IPS-20b (cell line): ENCODE data around the gene FOXD2.

Experiments
- H3K27ac ChIP-seq: one replicate; pipeline ENCODE4 v1.5.1; 2013; ENCODE audit warnings: low read length
- H3K27me3 ChIP-seq: 2 replicates; pipeline ENCODE4 v1.6.1; 2013; ENCODE audit warnings: mild to moderate bottlenecking, low read length, inconsistent platforms; ENCODE audit not compliant: insufficient read depth
- H3K36me3 ChIP-seq: 2 replicates; pipeline ENCODE4 v1.6.1; 2013; ENCODE audit warnings: low read depth, mild to moderate bottlenecking, inconsistent platforms, low read length, moderate library complexity; ENCODE audit not compliant: insufficient read depth
- H3K4me1 ChIP-seq: 2 replicates; pipeline ENCODE4 v1.6.1; 2013; ENCODE audit warnings: mild to moderate bottlenecking, control low read depth, inconsistent platforms, low read length, moderate library complexity; ENCODE audit not compliant: insufficient read depth
- H3K4me3 ChIP-seq: 2 replicates; pipeline ENCODE4 v1.5.1; 2013; ENCODE audit warnings: mild to moderate bottlenecking, low read length, inconsistent platforms
- H3K9ac ChIP-seq: 2 replicates; pipeline ENCODE4 v1.6.1; 2013; ENCODE audit warnings: low read depth, mild to moderate bottlenecking, inconsistent platforms, low read length, moderate library complexity
- H3K9me3 ChIP-seq: 2 replicates; pipeline ENCODE4 v1.6.1; 2013; ENCODE audit warnings: mild to moderate bottlenecking, low read depth, low read length, inconsistent platforms; ENCODE audit not compliant: insufficient read depth

The FOXD2 gene

GRCh38 chr1:47442202-47442601 is 4.4 kb downstream of the FOXD2 start:
- Histone ChIP-seq H3K27me3 (peaks cover 100% of the 10 kb centered on the region), H3K36me3 (no peaks in the 10 kb centered on the region), H3K4me1 (peaks cover 22% of the 10 kb centered on the region; the same call in 1 of the 2 replicates), H3K9ac (no peak overlapping the region), H3K9me3 (peaks cover 10% of the 10 kb centered on the region; the same call in 1 of the 2 replicates), H3K4me3 (no peak overlapping the region), H3K27ac (no peak overlapping the region)

GRCh38 chr1:47442842-47443529 is 5.1 kb downstream of the FOXD2 start:
- no peak overlapping the region for H3K9ac ChIP-seq
- peaks cover 100% of the 10 kb centered on the region for H3K27me3 ChIP-seq
- peaks cover 10% of the 10 kb centered on the region; the same call in 1 of the 2 replicates for H3K9me3 ChIP-seq
- no peaks in the 10 kb centered on the region for H3K36me3 ChIP-seq
- H3K4me3 ChIP-seq: peak overlapping the region; percentile 50; the same call in 1 of the 2 replicates
- H3K27ac ChIP-seq: no peak overlapping the region
- H3K4me1 ChIP-seq: peaks cover 22% of the 10 kb centered on the region; the same call in 1 of the 2 replicates

- Histone ChIP-seq H3K9me3 (peaks cover 10% of the 10 kb centered on the region; the same call in 1 of the 2 replicates), H3K36me3 (no peaks in the 10 kb centered on the region), H3K4me3 (peak overlapping the region; percentile 50), H3K27ac (no peak overlapping the region), H3K4me1 (peaks cover 22% of the 10 kb centered on the region; the same call in 1 of the 2 replicates), H3K9ac (no peak overlapping the region), H3K27me3 (peaks cover 100% of the 10 kb centered on the region)
These were observed 5.9 kb downstream of the FOXD2 start for GRCh38 chr1:47443530-47444296.

GRCh38 chr1:47444297-47444561 is 6.4 kb downstream of the FOXD2 start:
- Histone ChIP-seq H3K9ac (no peak overlapping the region), H3K4me3 (peak overlapping the region; percentile 50), H3K27me3 (peaks cover 100% of the 10 kb centered on the region), H3K4me1 (peaks cover 22% of the 10 kb centered on the region; the same call in 1 of the 2 replicates), H3K27ac (no peak overlapping the region), H3K9me3 (peaks cover 10% of the 10 kb centered on the region; the same call in 1 of the 2 replicates), H3K36me3 (no peaks in the 10 kb centered on the region)

- Histone ChIP-seq H3K9me3 (peaks cover 10% of the 10 kb centered on the region; the same call in 1 of the 2 replicates), H3K27me3 (peaks cover 100% of the 10 kb centered on the region), H3K36me3 (no peaks in the 10 kb centered on the region), H3K27ac (no peak overlapping the region), H3K4me3 (peak overlapping the region; percentile 50), H3K4me1 (peaks cover 22% of the 10 kb centered on the region; the same call in 1 of the 2 replicates), H3K9ac (no peak overlapping the region)
These were observed 7.0 kb downstream of the FOXD2 start for GRCh38 chr1:47444562-47445465.

- no peak overlapping the region for H3K9ac ChIP-seq
- peaks cover 22% of the 10 kb centered on the region; the same call in 1 of the 2 replicates for H3K4me1 ChIP-seq
- H3K27me3 ChIP-seq: peaks cover 100% of the 10 kb centered on the region
- no peak overlapping the region for H3K4me3 ChIP-seq
- H3K36me3 ChIP-seq: no peaks in the 10 kb centered on the region
- peaks cover 10% of the 10 kb centered on the region; the same call in 1 of the 2 replicates for H3K9me3 ChIP-seq
- H3K27ac ChIP-seq: no peak overlapping the region
These were observed 8.1 kb downstream of the FOXD2 start for GRCh38 chr1:47445823-47446550.

GRCh38 chr1:47448462-47449222 is 10.8 kb downstream of the FOXD2 start:
- no peak overlapping the region for H3K4me3 ChIP-seq
- H3K27me3 ChIP-seq: peaks cover 100% of the 10 kb centered on the region
- H3K4me1 ChIP-seq: peaks cover 18% of the 10 kb centered on the region; the same call in 1 of the 2 replicates
- H3K27ac ChIP-seq: no peak overlapping the region
- no peaks in the 10 kb centered on the region for H3K36me3 ChIP-seq
- no peaks in the 10 kb centered on the region; the same call in 1 of the 2 replicates for H3K9me3 ChIP-seq
- no peak overlapping the region for H3K9ac ChIP-seq

- Histone ChIP-seq H3K27me3 (peaks cover 94% of the 10 kb centered on the region), H3K27ac (no peak overlapping the region), H3K4me1 (peaks cover 11% of the 10 kb centered on the region; the same call in 1 of the 2 replicates), H3K9ac (no peak overlapping the region), H3K4me3 (peak overlapping the region; percentile 30; the same call in 1 of the 2 replicates), H3K9me3 (no peaks in the 10 kb centered on the region; the same call in 1 of the 2 replicates), H3K36me3 (no peaks in the 10 kb centered on the region)
These were observed 12.1 kb downstream of the FOXD2 start for GRCh38 chr1:47449822-47450552.

GRCh38 chr1:47450606-47451005 is 12.8 kb downstream of the FOXD2 start:
- no peak overlapping the region for H3K27ac ChIP-seq
- H3K9me3 ChIP-seq: no peaks in the 10 kb centered on the region; the same call in 1 of the 2 replicates
- H3K9ac ChIP-seq: no peak overlapping the region
- H3K4me3 ChIP-seq: no peak overlapping the region
- H3K27me3 ChIP-seq: peaks cover 88% of the 10 kb centered on the region
- peaks cover 6% of the 10 kb centered on the region; the same call in 1 of the 2 replicates for H3K4me1 ChIP-seq
- H3K36me3 ChIP-seq: no peaks in the 10 kb centered on the region

GRCh38 chr1:47452426-47452825 is 14.6 kb downstream of the FOXD2 start:
- H3K36me3 ChIP-seq: no peaks in the 10 kb centered on the region
- H3K9me3 ChIP-seq: no peaks in the 10 kb centered on the region; the same call in 1 of the 2 replicates
- no peak overlapping the region for H3K4me3 ChIP-seq
- H3K4me1 ChIP-seq: no peaks in the 10 kb centered on the region; the same call in 1 of the 2 replicates
- H3K27me3 ChIP-seq: peaks cover 75% of the 10 kb centered on the region
- no peak overlapping the region for H3K27ac ChIP-seq
- H3K9ac ChIP-seq: no peak overlapping the region
